C4-2B (cell line): Measurements from ENCODE around the gene DNMT3B.

Experiments used
- H3K27ac ChIP-seq: fragments of 450-650 bp; 2 replicates; pipeline ENCODE4 v1.5.1; 2017
- CTCF ChIP-seq: fragments of 450-650 bp; conservative IDR thresholded peaks from 2 replicates; pipeline ENCODE4 v1.5.1; 2017; ENCODE audit warnings: mild to moderate bottlenecking
- ZFX ChIP-seq: fragments of 450-650 bp; IDR thresholded peaks from 2 replicates; pipeline ENCODE4 v1.6.1; 2017

The DNMT3B gene

GRCh38 chr20:32845786-32846185 lies 83.6 kb downstream of the DNMT3B start:
- no peak for TF ChIP-seq ZFX
- TF ChIP-seq CTCF: no peak
- H3K27ac ChIP-seq: no peak overlapping the region

- TF ChIP-seq CTCF: no peak
- no peak for TF ChIP-seq ZFX
- no peak overlapping the region for H3K27ac ChIP-seq
Observed at GRCh38 chr20:32846852-32847251, 84.7 kb downstream of the DNMT3B start.

- no peak for TF ChIP-seq ZFX
- no peak for TF ChIP-seq CTCF
Observed at GRCh38 chr20:32847964-32848363, 85.8 kb downstream of the DNMT3B start.

DNA sequence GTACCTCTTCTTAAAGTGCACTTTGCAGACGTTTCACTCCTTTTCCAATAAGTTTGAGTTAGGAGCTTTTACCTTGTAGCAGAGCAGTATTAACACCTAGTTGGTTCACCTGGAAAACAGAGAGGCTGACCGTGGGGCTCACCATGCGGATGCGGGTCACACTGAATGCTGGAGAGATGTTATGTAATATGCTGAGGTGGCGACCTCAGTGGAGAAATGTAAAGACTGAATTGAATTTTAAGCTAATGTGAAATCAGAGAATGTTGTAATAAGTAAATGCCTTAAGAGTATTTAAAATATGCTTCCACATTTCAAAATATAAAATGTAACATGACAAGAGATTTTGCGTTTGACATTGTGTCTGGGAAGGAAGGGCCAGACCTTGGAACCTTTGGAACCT lies 86.7 kb downstream of the DNMT3B start:
- no peak overlapping the region for H3K27ac ChIP-seq
- no peak for TF ChIP-seq CTCF
- TF ChIP-seq ZFX: no peak

More at GRCh38 chr20:32847964-32848363, 85.8 kb downstream of the DNMT3B start:
- H3K27ac ChIP-seq: no peak overlapping the region

GRCh38 chr20:32849577-32849976 lies 87.4 kb downstream of the DNMT3B start:
- TF ChIP-seq CTCF: no peak
- TF ChIP-seq ZFX: no peak
- H3K27ac ChIP-seq: no peak overlapping the region

- H3K27ac ChIP-seq: no peak overlapping the region
- TF ChIP-seq CTCF: no peak
- TF ChIP-seq ZFX: no peak
Observed at GRCh38 chr20:32855387-32855786, 93.2 kb downstream of the DNMT3B start.

DNA sequence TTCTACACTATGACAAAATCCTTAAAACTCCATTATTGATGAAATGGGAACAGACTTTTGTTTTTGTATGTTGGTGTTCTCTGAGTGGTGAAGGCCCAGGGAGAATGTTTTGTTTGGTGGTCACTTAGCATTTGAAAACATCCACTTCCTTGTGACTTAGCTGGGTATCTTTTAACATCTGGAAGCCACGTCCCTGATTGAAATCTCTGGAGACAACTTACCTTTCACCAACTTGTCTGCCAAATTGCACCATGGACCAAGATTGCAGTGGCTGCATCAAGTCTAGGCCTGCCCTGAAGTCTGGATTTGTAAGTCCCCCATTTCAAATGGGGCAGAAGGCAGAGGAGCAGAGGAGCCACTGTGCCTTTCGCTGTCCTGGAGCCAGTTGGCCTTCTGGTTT lies 96.0 kb downstream of the DNMT3B start:
- TF ChIP-seq ZFX: no peak
- TF ChIP-seq CTCF: no peak
- H3K27ac ChIP-seq: no peak overlapping the region
